Measurements from ENCODE around the gene CCDC81.

CCDC81 gene

GRCh38 chr11:86463955-86464354 is 89.3 kb downstream of the CCDC81 start:
- no peak for DNase-seq (ENCODE audit: low read depth in 1 of 2, low spot score in 1 of 2)
- TF ChIP-seq CTCF (IDR thresholded peaks at IDR 0.05; ENCODE audit: insufficient read depth, low read length): no peak
- no peak for TF ChIP-seq GABPA (IDR thresholded peaks at IDR 0.05; ENCODE audit: low read depth)
- no peak for TF ChIP-seq SPI1 (IDR thresholded peaks at IDR 0.05; ENCODE audit: borderline replicate concordance, low read depth)
- TF ChIP-seq POLR2AphosphoS5 (IDR thresholded peaks at IDR 0.05; ENCODE audit: low read depth): no peak
- TF ChIP-seq REST (IDR thresholded peaks at IDR 0.05; ENCODE audit: insufficient replicate concordance, low read depth): no peak
- Histone ChIP-seq H3K27ac (replicated peaks) (no peak overlapping the region), H3K4me3 (replicated peaks; ENCODE audit: insufficient read depth, low read length) (no peak overlapping the region), H3K27me3 (ENCODE audit: insufficient read depth, poor library complexity, severe bottlenecking) (no peaks in the 10 kb centered on the region)

GRCh38 chr11:86464509-86465221 is 90.0 kb downstream of the CCDC81 start:
- Histone ChIP-seq H3K4me3 (replicated peaks; ENCODE audit: insufficient read depth, low read length) (no peak overlapping the region), H3K27me3 (ENCODE audit: insufficient read depth, poor library complexity, severe bottlenecking) (no peaks in the 10 kb centered on the region), H3K27ac (replicated peaks) (no peak overlapping the region)
- no peak for DNase-seq (ENCODE audit: low read depth in 1 of 2, low spot score in 1 of 2)
- no peak for TF ChIP-seq POLR2AphosphoS5 (IDR thresholded peaks at IDR 0.05; ENCODE audit: low read depth)
- no peak for TF ChIP-seq CTCF (IDR thresholded peaks at IDR 0.05; ENCODE audit: insufficient read depth, low read length)
- no peak for TF ChIP-seq GABPA (IDR thresholded peaks at IDR 0.05; ENCODE audit: low read depth)
- TF ChIP-seq SPI1 (IDR thresholded peaks at IDR 0.05; ENCODE audit: borderline replicate concordance, low read depth): no peak
- TF ChIP-seq REST (IDR thresholded peaks at IDR 0.05; ENCODE audit: insufficient replicate concordance, low read depth): no peak

- no peak overlapping the region for H3K4me3 ChIP-seq (replicated peaks; ENCODE audit: insufficient read depth, low read length)
- H3K27ac ChIP-seq (replicated peaks): no peak overlapping the region
- TF ChIP-seq POLR2AphosphoS5 (IDR thresholded peaks at IDR 0.05; ENCODE audit: low read depth) (no peak), SPI1 (IDR thresholded peaks at IDR 0.05; ENCODE audit: borderline replicate concordance, low read depth) (no peak), REST (IDR thresholded peaks at IDR 0.05; ENCODE audit: insufficient replicate concordance, low read depth) (no peak), GABPA (IDR thresholded peaks at IDR 0.05; ENCODE audit: low read depth) (no peak), CTCF (IDR thresholded peaks at IDR 0.05; ENCODE audit: insufficient read depth, low read length) (no peak)
- no peaks in the 10 kb centered on the region for H3K27me3 ChIP-seq (ENCODE audit: insufficient read depth, poor library complexity, severe bottlenecking)
- no peak for DNase-seq (ENCODE audit: low read depth in 1 of 2, low spot score in 1 of 2)
Observed at GRCh38 chr11:86468169-86468568, 93.5 kb downstream of the CCDC81 start.
